OCI-LY7 (cell line): ENCODE results near the gene EIF2D. TPM values are rescaled to one million over a fixed set of nuclear protein-coding genes. Genes with fewer than 3 reads are reported as not detected.

Experiments
- BruUV-seq: library from RNA; stranded (reverse); fragments of 400-500 nt; replicated peaks from 2 replicates; lab custom pipeline; 2021; lab: Mats Ljungman, UMichigan
- CTCF ChIA-PET: fragments of 300-600 bp; sonication (Branson Sonifier 250); formaldehyde crosslinking; loops from one replicate; lab custom pipeline; 2022; ENCODE audit warnings: antibody characterized with exemption; ENCODE audit not compliant: unreplicated experiment; lab: Charles Lee
- POLR2A ChIA-PET: fragments of 300-600 bp; sonication (Branson Sonifier 250); formaldehyde crosslinking; loops from one replicate; lab custom pipeline; 2022; ENCODE audit warnings: antibody characterized with exemption; lab: Charles Lee
- DNase-seq: peaks from one replicate; pipeline ENCODE4 v3.0.0-alpha.2; 2015; ENCODE audit warnings: low spot score
- H2AFZ ChIP-seq: fragments of 200-600 bp; sonication (generic), shearing (Covaris generic); 2 replicates; pipeline ENCODE4 v1.6.1; 2014; ENCODE audit warnings: mild to moderate bottlenecking, antibody characterized with exemption, low read length, moderate library complexity
- H3K27ac ChIP-seq: fragments of 200-600 bp; sonication (generic); 2 replicates; pipeline ENCODE4 v1.5.1; 2014; ENCODE audit warnings: mixed run types, low read depth, mild to moderate bottlenecking, moderate library complexity, low read length, inconsistent platforms; ENCODE audit not compliant: poor library complexity, severe bottlenecking
- H3K36me3 ChIP-seq: fragments of 200-600 bp; sonication (generic); 2 replicates; pipeline ENCODE4 v1.6.1; 2014; ENCODE audit warnings: mild to moderate bottlenecking, antibody characterized with exemption, low read length, moderate library complexity, mixed read lengths; ENCODE audit not compliant: insufficient read depth
- H3K4me1 ChIP-seq: fragments of 200-600 bp; sonication (generic); 2 replicates; pipeline ENCODE4 v1.5.1; 2014; ENCODE audit warnings: mild to moderate bottlenecking, low read length; ENCODE audit not compliant: insufficient read depth, poor library complexity, severe bottlenecking
- H3K4me2 ChIP-seq: fragments of 200-600 bp; sonication (generic); 2 replicates; pipeline ENCODE4 v1.6.1; 2014; ENCODE audit warnings: mild to moderate bottlenecking, low read length
- H3K4me3 ChIP-seq: fragments of 200-600 bp; sonication (generic); 2 replicates; pipeline ENCODE4 v1.5.1; 2014; ENCODE audit warnings: mild to moderate bottlenecking, low read depth, low read length; ENCODE audit not compliant: poor library complexity, severe bottlenecking
- H3K79me2 ChIP-seq: fragments of 200-600 bp; sonication (generic); 2 replicates; pipeline ENCODE4 v1.6.1; 2016; ENCODE audit warnings: low read depth, mild to moderate bottlenecking, low read length, moderate library complexity, mixed read lengths; ENCODE audit not compliant: insufficient read depth
- H3K9me2 ChIP-seq: fragments of 200-600 bp; sonication (generic); 2 replicates; pipeline ENCODE4 v1.6.1; 2016; ENCODE audit warnings: mild to moderate bottlenecking, low read length, mixed read lengths; ENCODE audit not compliant: insufficient read depth
- H3K9me3 ChIP-seq: fragments of 200-600 bp; sonication (generic); 2 replicates; pipeline ENCODE4 v1.6.1; 2014; ENCODE audit warnings: mild to moderate bottlenecking, mixed run types, low read length, mixed read lengths
- H4K20me1 ChIP-seq: fragments of 200-600 bp; sonication (generic); 2 replicates; pipeline ENCODE4 v1.6.1; 2014; ENCODE audit warnings: mild to moderate bottlenecking, antibody characterized with exemption, low read length, moderate library complexity, mixed read lengths; ENCODE audit not compliant: insufficient read depth
- CTCF ChIP-seq: fragments of 200-600 bp; sonication (generic); conservative IDR thresholded peaks from 2 replicates; pipeline ENCODE4 v1.5.1; 2014; ENCODE audit warnings: mild to moderate bottlenecking, antibody characterized with exemption, low read length, moderate library complexity, mixed read lengths
- EZH2phosphoT487 ChIP-seq: fragments of 200-600 bp; sonication (generic); IDR thresholded peaks from 2 replicates; pipeline ENCODE4 v1.6.1; 2018; ENCODE audit warnings: low read depth, borderline replicate concordance, mild to moderate bottlenecking, mixed run types, antibody characterized with exemption, low read length, moderate library complexity, mixed read lengths
- intact Hi-C: fragments of 100-400 bp; cut with micrococcal nuclease; formaldehyde crosslinking; loops from one replicate; pipeline ENCODE4 v1.10.0; 2022; ENCODE audit not compliant: unreplicated experiment
- total RNA-seq, 2 experiments: library from RNA; depleted of rRNA in 1 of 2; stranded (reverse); fragments of >200 nt in 1 of 2; shearing (Covaris generic) in 1 of 2; gene quantifications; 2 replicates each; pipeline ENCODE4 v1.2.3, GENCODE V29; 2014 to 2022

Gene EIF2D
- total RNA-seq, 2 experiments from 2014 or later = 68.6 to 85.4 TPM

- BruUV-seq = no TSS peak
- ChIA-PET CTCF (interaction anchor here (0.9 kb wide), 1 partner anchor 15 kb away, joined by 5 read pairs; no protein-coding TSS in a partner anchor), POLR2A (interaction anchor here (0.9 to 3.2 kb wide), 4 partner anchors 9 to 14 kb away, joined by 3 to 11 read pairs (median 4); partner anchors contain the start of gene DYRK3)
- intact Hi-C loops = no loop called here
- H3K36me3 ChIP-seq = peaks cover 28% of the 10 kb centered on the region
- no peaks in the 10 kb centered on the region for H3K9me2 ChIP-seq
- H2AFZ ChIP-seq = no peak overlapping the region
- no peak for TF ChIP-seq CTCF
- TF ChIP-seq EZH2phosphoT487 = no peak
- no peaks in the 10 kb centered on the region for H3K79me2 ChIP-seq
- H3K4me3 ChIP-seq = no peak overlapping the region
- no peak overlapping the region for H3K27ac ChIP-seq
- no peaks in the 10 kb centered on the region for H3K9me3 ChIP-seq
- H4K20me1 ChIP-seq = no peaks in the 10 kb centered on the region
- no peak overlapping the region for H3K4me2 ChIP-seq
- no peak for DNase-seq
- no peaks in the 10 kb centered on the region for H3K4me1 ChIP-seq
These were observed 37.1 kb upstream of the EIF2D start for GRCh38 chr1:206649261-206649921.

GRCh38 chr1:206647224-206647623 is 35.0 kb upstream of the EIF2D start:
- CTCF ChIA-PET = no interaction called here
- intact Hi-C loops = no loop called here
- BruUV-seq = no TSS peak

More at GRCh38 chr1:206647224-206647623, 35.0 kb upstream of the EIF2D start:
- Histone ChIP-seq H3K4me1 (no peaks in the 10 kb centered on the region), H3K9me2 (no peaks in the 10 kb centered on the region), H3K4me3 (no peak overlapping the region), H3K36me3 (peaks cover 28% of the 10 kb centered on the region), H3K4me2 (no peak overlapping the region), H3K9me3 (no peaks in the 10 kb centered on the region), H3K27ac (no peak overlapping the region), H2AFZ (no peak overlapping the region), H4K20me1 (no peaks in the 10 kb centered on the region), H3K79me2 (no peaks in the 10 kb centered on the region)
- no peak for DNase-seq
- POLR2A ChIA-PET = interaction anchor here (1.4 to 3.2 kb wide), 3 partner anchors 11 to 16 kb away, joined by 3 to 11 read pairs (median 8); partner anchors contain the start of gene DYRK3
- TF ChIP-seq CTCF (no peak), EZH2phosphoT487 (no peak)
